HG03135 (cell line): ENCODE results near the gene FAM151A.

Experiments used
- ATAC-seq: cut with Tn5 transposase; IDR thresholded peaks from one replicate; pipeline ENCODE4 v1.9.1; 2021; ENCODE audit warnings: mild to moderate bottlenecking, moderate library complexity; ENCODE audit not compliant: unreplicated experiment

Gene FAM151A

GRCh38 chr1:54604572-54605370 is 18.6 kb downstream of the FAM151A start:
- ATAC-seq = no peak

DNA sequence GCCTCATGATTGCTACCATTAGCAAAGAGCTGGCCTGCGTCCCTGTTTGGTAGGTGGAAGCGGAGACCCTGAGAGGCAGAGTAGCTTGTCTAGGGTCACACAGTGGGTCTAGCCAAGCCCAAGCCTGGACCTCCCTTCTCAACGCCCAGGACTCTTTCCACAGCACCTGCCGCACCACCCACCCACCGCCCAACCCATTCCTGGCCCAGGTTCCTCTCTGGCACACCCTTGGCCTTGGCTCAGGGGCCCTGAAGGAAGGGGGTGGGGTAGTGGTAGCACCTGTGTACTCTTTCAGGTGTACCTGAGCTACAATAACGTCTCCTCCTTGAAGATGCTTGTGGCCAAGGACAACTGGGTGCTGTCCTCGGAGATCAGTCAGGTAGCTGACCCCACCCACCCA is 19.3 kb downstream of the FAM151A start:
- ATAC-seq = no peak

GRCh38 chr1:54603241-54603640 is 20.1 kb downstream of the FAM151A start:
- no peak for ATAC-seq

DNA sequence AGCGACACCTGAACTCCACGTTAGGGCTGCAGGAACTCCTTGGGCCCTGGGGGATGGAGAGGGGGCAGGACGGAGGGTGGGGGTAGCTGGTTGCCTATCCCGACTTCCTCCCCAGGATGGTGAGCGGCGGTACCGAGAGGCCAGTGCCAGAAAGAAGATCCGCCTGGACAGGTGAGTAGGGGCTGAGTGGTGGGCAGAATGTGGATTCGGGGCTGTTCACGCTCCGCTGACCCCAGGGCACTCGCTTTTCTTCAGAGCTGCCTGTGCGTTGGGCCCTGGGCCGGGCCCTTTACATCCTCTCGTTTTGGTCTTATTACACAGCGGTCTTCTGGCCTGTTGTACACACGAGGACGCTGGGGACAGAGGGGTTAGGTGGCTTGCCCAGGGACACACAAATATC is 20.8 kb downstream of the FAM151A start:
- ATAC-seq = no peak

DNA sequence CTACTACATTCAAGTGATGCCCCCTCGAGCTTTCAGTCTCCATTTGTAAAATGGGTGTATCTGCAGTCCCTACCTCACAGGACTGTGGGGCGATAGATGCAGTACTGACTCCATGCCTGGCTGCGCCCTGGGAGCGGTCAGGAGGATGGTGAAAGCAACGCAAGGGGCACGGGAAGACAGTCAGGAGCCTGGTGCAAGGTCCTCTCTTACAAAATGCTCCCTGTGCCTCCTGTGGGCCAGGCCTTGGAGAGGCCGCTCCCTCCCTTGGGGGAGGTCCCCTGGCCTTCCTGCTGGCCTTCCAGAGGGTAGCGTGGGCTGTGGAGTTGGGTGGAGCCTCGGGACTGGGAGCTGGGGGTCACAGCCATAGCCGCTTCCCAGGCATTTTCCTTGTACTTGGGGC is 21.6 kb downstream of the FAM151A start:
- ATAC-seq = no peak

DNA sequence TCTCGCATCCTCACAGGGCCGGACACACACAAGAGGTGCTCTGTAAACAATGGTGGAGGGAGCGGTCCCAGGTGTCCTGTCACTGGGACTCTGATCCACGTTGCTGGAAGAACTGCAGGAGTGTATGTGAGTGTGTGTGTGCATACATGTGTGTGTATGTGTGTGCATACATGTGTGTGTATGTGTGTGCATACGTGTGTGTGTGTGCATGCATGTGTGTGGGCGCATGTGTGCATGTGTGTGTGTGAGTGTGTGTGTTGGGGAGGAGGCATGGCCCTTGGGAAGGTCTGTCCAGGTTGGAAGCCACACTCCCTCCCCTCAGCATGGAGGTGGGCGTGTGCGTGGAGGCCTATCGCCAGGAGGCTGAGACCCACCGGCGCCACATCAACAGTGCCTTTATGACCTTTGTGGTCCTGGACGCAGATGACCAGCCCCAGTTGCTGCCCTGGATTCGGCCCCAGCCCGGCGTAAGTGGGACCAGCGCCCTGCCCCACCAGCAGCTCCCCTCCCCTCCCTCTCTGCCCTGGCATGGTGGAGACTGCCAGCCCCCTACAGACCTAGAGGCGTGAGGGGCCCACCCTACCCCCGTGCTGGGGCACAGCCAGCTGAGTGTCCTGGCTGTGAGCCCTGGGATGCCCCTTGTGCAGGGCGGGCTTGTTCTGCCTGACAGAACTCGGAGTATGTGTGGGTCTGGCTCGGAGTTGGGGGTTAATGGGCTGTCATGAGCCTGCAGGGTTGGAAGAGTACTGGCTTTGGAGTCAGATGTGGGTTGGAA is 22.2 kb downstream of the FAM151A start:
- ATAC-seq = no peak

- ATAC-seq = no peak
Observed at GRCh38 chr1:54599211-54599823, 24.0 kb downstream of the FAM151A start.

GRCh38 chr1:54597455-54598030 is 25.8 kb downstream of the FAM151A start:
- ATAC-seq = no peak

- ATAC-seq = no peak
Observed at GRCh38 chr1:54596756-54597155, 26.6 kb downstream of the FAM151A start.

- ATAC-seq = no peak
Observed at GRCh38 chr1:54595956-54596498, 27.3 kb downstream of the FAM151A start.

GRCh38 chr1:54594463-54594862 is 28.9 kb downstream of the FAM151A start:
- ATAC-seq = no peak

DNA sequence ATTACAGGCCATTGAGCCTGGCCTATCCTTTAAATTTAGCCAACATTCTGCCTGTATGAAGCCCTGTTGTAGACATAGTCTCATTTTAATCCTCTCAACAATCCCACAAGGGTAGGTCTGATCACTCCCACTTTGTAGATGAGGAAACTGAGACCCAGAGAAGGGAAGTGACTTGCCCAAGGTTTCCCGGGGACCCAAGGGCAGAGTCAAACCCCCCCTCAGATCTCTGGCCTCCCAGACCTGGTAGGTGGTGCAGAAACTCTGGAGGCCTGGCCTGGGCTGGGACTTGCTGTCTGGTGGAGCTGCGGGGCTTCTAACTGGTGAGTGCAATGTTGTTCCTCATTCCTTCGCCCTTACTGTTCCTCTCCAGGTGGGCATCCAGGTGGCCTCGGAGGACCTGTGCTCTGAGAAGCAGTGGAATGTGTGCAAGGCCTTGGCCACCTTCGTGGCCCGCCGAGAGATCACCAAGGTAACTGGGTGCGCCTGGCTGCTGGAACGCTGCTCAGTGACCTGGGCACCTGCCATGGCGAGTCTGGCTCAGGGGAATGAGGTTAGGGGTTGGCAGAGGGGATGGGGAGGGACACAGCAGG is 29.7 kb downstream of the FAM151A start:
- no peak for ATAC-seq

GRCh38 chr1:54591127-54591756 is 32.1 kb downstream of the FAM151A start:
- no peak for ATAC-seq

- ATAC-seq = no peak
Observed at GRCh38 chr1:54588377-54588776, 34.9 kb downstream of the FAM151A start.

DNA sequence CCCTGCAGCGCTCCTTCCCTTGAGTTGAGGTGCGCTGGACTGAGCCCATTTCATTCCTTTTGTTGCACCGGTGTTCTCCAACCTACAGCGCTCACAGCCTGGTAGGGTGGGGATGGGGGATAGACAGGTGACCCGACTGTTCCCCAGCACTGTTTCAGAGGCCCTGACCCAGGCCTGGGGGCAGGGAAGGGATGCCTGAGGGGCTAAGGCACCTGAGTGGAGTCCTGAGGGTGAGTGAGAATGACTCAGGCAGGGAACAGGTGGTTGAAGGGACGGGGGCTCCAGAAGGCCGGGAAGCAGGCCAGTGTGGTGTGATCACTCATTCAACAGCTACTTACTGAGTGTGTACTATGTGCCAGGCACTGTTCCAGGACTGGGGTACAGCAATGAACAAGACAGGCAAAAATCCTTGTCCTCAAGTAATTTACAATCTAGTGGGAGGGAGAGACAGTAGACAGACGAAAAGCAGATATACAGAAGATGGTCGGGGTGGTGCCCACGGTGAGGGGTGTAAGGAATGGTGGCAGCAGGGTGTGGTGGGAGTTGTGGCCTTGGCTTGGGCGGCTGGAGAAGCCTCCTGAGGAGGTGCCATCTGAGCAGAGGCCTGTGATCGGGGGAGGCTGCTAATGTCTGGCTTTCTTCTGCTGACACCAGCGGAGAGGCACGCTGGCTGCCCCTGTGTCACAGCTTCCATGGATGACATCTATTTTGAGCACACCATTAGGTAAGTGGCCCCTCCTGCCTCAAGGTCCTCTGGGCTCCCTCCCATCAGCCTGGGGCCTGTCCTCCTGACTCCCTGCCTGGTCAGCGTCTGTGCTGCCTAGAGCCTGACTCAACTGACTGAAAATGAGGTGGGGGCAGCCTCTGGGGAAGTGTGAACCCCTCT is 37.9 kb downstream of the FAM151A start:
- no peak for ATAC-seq

DNA sequence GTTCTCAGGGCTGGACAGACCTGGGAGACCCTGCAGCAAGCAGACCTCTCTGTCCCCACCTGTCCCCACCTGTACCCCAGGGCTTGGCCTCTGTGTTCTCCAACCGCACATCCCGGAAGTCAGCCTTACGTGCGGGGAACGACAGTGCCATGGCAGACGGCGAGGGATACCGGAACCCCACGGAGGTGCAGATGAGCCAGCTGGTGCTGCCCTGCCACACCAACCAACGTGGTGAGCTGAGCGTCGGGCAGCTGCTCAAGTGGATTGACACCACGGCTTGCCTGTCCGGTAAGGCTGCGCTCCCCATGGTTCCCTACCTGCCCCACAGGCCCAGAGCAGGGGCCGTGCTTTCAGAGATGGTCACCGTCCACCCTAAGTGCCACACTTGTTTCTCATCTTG is 38.8 kb downstream of the FAM151A start:
- ATAC-seq = no peak

GRCh38 chr1:54583871-54584270 is 39.5 kb downstream of the FAM151A start:
- no peak for ATAC-seq

- no peak for ATAC-seq
Observed at GRCh38 chr1:54583307-54583686, 40.0 kb downstream of the FAM151A start.

DNA sequence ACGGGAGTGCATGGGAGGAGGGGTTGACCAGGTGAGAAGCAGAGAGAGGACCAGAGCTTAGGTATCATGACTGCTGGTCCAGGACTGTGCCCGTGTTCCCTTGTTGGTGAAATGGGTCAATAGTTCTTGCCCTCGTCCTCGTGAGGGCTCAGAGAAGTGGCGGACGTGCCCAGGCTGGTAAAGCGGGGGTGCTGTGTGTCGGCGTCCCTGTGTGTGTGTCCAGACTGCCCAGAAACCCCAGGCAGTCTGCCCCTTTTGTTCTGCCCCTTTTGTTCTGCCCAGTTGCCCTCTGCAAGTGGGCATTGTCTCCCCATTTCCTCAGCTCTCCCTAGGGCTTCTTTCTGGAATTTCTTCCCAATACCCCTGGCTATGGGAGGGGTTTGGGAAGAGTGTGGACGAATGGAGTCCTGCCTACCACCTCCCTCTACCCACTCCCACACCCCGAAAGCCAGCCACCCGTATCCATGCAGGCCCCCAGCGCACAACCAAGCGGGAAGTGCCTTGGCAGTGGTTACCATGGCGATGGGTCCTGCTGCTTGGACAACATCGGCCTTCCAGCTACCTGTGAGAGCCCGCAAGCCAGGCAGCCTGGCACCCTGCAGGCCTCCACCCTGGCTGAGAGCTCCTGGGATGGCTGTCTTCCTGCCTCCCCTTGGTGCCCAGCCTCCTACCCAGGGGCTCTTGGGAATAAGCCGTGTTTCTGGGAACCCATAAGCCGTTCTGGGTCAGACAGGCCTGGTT is 40.6 kb downstream of the FAM151A start:
- ATAC-seq = no peak
